GM10266 (cell line): ENCODE results near the gene SERPINI1.

Experiments used
- DNase-seq: peaks from one replicate; pipeline ENCODE4 v3.0.0; 2012; ENCODE audit errors: extremely low spot score
- TF ChIP-seq, protein P1 (sequence below): IDR thresholded peaks from 2 replicates; pipeline ENCODE4 v1.5.1; 2012; ENCODE audit warnings: mild to moderate bottlenecking, low read depth; ENCODE audit not compliant: control insufficient read depth, insufficient read depth; ENCODE audit errors: missing control alignments

SERPINI1 gene

GRCh38 chr3:167830007-167830406 is 94.5 kb downstream of the SERPINI1 start:
- no peak for DNase-seq
- TF ChIP-seq, protein P1, sequence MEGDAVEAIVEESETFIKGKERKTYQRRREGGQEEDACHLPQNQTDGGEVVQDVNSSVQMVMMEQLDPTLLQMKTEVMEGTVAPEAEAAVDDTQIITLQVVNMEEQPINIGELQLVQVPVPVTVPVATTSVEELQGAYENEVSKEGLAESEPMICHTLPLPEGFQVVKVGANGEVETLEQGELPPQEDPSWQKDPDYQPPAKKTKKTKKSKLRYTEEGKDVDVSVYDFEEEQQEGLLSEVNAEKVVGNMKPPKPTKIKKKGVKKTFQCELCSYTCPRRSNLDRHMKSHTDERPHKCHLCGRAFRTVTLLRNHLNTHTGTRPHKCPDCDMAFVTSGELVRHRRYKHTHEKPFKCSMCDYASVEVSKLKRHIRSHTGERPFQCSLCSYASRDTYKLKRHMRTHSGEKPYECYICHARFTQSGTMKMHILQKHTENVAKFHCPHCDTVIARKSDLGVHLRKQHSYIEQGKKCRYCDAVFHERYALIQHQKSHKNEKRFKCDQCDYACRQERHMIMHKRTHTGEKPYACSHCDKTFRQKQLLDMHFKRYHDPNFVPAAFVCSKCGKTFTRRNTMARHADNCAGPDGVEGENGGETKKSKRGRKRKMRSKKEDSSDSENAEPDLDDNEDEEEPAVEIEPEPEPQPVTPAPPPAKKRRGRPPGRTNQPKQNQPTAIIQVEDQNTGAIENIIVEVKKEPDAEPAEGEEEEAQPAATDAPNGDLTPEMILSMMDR: no peak

GRCh38 chr3:167835359-167835758 is 99.8 kb downstream of the SERPINI1 start:
- TF ChIP-seq, protein P1: no peak

GRCh38 chr3:167835953-167836352 is 100.4 kb downstream of the SERPINI1 start:
- TF ChIP-seq, protein P1: no peak
- DNase-seq: no peak

More at GRCh38 chr3:167835359-167835758, 99.8 kb downstream of the SERPINI1 start:
- no peak for DNase-seq

- DNase-seq: no peak
- TF ChIP-seq, protein P1: no peak
Observed at GRCh38 chr3:167837466-167837865, 101.9 kb downstream of the SERPINI1 start.

DNA sequence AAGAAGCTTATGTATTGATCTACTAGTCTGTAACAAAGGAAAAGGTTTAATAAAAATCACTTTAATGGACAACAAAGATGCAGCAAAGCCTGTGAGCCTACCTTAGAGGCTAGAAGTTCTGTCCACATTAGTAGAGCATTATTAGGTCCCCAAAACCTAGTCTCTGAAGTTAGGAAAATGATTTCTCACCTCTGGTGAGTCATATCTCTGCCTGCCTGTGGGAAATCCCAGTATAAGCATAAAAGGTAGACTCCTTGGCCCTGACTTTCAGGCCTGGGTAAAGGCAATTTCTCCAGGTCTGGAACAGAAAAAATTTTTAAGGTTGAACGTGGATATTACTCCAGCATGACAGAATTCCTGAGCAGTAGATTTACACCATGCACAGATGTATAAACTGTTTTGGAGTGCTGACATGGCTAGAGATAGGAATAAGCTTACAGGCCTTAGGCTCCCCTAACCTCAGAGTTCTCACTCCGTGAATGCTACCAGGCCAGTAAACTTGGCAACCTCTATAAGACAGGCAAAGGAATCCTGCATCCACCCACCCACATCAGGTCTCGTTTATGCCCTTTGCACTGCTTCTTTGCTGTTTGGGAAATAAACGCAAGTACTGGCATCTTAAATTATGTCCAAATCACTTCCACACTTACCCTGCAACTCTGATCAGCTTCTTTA is 104.1 kb downstream of the SERPINI1 start:
- DNase-seq: no peak
- TF ChIP-seq, protein P1: no peak

DNA sequence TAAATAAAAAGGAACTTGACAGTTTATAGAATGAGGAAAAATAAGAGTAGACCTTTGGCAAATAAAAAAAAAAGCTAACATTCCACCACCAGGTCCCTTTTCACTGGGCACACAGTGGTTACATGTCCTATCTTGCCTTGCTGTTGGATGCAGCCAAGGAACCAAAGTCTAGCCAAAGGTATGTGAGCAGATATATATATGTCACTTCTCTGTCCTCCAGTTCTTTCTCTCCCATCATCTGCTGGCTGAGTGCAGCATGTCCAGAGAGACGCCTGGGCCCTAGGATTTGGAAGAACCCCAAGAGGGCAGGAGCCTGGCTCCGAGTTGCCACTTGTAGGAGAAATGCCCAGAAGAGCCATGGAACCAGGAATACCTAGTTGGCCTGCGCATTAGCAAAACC is 104.7 kb downstream of the SERPINI1 start:
- TF ChIP-seq, protein P1: no peak
- DNase-seq: no peak

- DNase-seq: no peak
- TF ChIP-seq, protein P1: no peak
Observed at GRCh38 chr3:167843481-167843880, 108.0 kb downstream of the SERPINI1 start.
